HG03354 (cell line): Measurements from ENCODE around the gene ITPR2.
"Not testable (repeated sequence)": the region's sequence is repeated elsewhere in the genome, so short reads cannot be mapped to it uniquely, and the experiment has no call there.

Source experiments
- ATAC-seq: cut with Tn5 transposase; IDR thresholded peaks from one replicate; pipeline ENCODE4 v1.9.1; 2021; ENCODE audit warnings: mild to moderate bottlenecking; ENCODE audit not compliant: unreplicated experiment, poor library complexity, severe bottlenecking

ITPR2 gene

GRCh38 chr12:26345471-26346003 is 487.5 kb downstream of the ITPR2 start:
- no peak for ATAC-seq

DNA sequence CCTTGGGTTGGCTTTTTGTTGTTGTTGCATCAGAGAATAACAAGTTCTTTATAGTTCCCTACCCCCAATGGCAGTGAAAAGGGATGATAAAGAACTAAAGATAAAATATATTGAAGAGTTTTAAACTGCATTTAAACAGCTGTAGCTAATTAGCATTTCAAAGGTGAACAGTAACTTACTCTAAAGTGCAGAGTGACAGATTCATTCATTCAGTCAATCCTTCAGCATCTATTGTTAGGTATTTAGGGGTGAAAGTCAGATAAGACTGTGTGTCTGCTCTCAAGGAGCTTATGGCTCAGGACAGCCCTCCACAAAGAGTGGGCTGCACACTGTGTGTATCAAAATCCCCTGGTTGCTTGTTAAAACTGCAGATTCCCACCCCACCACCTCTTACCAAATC is 491.5 kb downstream of the ITPR2 start:
- no peak for ATAC-seq

DNA sequence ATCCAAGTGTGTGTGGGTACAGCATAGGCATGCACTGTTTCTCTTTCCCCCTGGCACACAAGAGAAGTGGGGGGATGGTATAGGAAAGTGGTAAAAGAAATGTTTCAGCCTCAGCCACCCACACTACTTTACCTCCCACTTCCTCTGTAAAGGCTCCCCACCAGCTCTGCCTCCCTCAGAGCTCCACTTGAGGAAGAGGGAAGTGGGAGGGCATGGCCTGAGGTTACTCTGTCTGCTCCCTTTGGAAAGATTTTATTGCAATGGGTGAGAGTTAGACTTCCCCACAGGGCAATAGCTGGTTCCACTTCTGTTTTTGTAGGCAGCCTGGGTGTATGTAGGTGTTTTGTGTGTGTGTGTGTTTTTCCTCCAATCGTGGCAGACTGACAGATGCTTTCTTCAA is 492.3 kb downstream of the ITPR2 start:
- ATAC-seq = peak; percentile 65

DNA sequence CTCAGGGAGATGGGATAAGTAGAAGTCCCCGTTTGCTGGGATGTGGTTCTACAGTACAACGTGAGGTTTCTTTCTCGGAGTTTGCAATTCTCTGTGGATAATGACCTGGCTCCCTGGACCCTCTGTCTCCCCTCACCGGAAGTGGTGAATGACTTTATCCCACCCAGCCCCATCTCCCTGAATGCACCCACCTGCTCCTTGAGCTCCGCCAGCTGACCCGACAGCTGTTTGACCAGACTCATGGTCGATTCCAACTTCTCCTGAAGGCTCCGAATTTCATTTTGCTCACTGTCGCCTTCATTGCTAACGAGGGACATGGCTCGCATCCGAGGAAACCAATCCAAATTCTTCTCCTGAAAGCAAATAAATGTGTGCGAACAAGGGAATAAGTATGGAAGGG is 493.0 kb downstream of the ITPR2 start:
- ATAC-seq = no peak

GRCh38 chr12:26338586-26339572 is 494.1 kb downstream of the ITPR2 start:
- no peak for ATAC-seq

DNA sequence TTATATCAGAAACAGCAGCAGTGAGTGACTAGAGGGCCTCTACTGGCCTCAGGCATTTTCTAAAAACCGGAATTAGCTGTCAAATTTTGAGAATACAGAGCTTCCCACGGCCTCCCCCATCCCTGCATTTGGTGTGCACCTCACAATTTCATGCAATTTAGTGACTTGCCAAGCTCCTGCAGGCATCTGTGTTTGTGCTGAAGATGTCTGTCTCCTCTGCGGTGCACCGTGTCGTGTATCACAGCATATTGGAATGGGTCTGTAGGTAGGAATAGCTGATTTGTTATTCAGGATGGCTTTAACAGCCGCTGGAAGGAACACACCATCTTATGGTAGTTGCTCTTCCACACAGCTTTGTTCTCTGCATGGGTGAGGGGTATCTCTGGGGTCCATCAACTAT is 497.3 kb downstream of the ITPR2 start:
- no peak for ATAC-seq

DNA sequence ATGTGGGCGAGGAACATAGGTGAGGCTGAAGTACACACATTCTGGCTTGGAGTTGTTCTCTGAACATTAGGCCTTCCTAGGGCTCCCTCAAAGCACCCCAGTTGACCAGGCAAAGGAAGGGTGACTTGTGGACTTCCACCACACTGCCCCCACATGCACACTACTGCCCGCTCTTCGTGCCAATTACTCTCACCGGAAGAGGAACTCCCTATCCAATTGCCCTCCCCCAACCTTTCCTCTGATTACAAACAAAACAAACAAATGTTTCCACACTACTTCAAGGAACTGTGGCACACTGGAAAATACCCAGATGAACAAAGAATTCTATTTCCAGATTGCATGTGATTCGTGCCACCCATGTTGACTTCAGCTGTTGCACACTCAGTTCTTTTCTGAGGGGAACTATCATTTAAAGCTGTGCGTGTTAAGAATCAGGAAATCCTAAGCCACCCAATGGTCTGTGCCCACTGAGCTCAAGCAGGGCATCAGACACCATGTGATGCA is 498.3 kb downstream of the ITPR2 start:
- no peak for ATAC-seq

GRCh38 chr12:26331960-26332359 is 501.0 kb downstream of the ITPR2 start:
- no peak for ATAC-seq

- no peak for ATAC-seq
These were observed 501.9 kb downstream of the ITPR2 start for GRCh38 chr12:26331136-26331535.

DNA sequence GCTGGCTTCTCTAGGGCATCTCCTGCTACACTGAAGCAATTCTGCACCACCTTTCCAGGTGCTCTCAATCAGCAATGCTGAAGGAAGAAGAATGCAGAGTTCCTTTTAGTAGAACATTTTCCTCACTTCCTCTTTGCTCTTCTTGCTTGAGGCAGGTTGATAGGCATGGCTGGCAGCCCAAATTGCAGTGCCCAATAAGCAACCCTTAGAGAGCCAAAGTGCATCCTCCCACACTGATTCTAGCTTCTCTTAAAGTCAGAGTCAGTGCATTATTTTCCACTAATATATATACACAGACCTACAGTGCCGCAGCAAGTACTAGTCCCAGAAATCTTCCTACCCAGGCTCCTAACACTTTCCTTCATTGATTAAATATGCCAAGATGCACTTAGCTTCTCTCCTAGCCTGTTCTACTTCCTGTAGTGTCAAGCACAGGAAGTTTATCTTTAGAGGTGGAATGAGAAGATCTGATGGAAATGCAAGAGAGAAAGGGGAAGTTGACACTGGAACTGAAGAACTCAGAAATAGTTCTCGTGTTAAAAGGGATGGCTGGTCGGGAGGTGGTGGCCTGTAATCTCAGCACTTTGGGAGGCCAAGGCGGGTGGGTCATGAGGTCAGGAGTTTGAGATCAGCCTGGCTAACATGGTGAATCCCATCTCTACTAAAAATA is 504.9 kb downstream of the ITPR2 start:
- peak; percentile 59 for ATAC-seq

DNA sequence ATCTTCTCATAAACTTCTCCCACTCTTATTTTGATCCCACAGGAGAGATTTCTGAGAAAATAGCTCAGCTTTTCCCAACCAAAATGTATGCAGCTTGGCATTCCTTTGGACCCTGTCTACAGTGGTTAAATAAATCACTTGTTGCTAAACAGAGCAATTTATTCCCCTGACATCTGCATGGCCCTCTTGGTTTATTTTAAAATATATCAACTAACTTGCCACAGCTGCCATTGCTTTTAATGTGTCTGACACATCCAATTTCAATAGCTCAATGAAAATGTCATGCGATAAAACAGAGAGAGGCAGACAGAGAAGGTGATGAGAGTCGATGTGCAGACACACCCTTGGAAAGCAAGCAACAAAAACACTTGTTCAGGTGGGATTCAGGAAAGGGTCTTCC is 509.3 kb downstream of the ITPR2 start:
- ATAC-seq = no peak

- ATAC-seq = no peak
These were observed 513.5 kb downstream of the ITPR2 start for GRCh38 chr12:26319511-26319910.

DNA sequence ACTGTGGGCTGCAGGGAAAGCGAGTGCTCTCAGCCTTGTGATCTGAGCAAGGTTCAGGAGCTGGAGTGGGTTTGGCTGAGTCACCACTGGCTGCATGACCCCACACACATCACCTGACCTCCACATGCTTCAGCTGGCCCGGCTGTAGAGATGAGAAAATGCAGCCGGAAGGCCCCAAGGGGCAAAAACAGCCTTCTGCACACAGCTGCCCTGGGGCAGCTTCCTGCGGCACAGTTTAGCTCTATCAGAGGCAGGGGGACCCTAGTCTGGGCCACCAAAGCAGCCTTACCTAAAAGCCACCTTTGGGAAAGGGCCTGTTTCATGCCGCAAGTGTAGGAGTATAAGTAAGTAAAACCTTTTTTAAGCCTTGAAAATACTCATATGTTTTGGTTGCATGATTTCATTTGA is 514.3 kb downstream of the ITPR2 start:
- peak; percentile 93 for ATAC-seq

DNA sequence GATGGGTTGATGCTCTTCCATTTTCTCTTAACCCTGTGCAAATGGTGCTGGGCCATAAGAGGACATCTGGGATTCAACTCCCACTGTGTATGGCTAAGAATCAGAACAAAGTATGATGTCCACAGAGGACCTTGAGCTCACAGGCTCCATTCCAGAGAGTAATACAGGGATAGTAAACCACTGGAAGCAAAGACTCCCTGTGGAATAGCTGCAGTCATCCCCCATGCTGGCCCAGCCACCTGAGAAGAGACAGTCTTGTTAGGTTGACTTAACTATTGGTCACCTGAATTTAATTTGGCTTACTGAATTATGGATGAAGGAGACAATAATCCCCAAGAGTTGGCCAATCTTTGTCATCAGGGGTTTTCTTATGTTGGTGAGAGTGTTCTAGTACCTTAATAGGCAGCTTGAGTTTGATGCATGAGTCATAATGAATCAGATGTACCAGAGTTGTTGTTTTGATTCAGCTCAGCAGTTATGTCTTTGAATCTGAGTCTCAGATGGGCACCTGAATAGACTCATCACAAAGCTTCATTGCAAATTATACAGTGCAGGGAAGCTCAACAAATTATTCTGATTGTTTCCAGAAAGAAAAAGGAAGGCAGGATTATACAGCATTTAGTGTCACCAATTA is 514.9 kb downstream of the ITPR2 start:
- peak; percentile 70 for ATAC-seq

- not testable (repeated sequence) for ATAC-seq
These were observed 518.9 kb downstream of the ITPR2 start for GRCh38 chr12:26314103-26314502.

GRCh38 chr12:26310489-26310888 is 522.5 kb downstream of the ITPR2 start:
- ATAC-seq = not testable (repeated sequence)

GRCh38 chr12:26309634-26310033 is 523.4 kb downstream of the ITPR2 start:
- ATAC-seq = no peak

- ATAC-seq = no peak
These were observed 528.7 kb downstream of the ITPR2 start for GRCh38 chr12:26304273-26304672.

- no peak for ATAC-seq
These were observed 529.6 kb downstream of the ITPR2 start for GRCh38 chr12:26303418-26303817.

DNA sequence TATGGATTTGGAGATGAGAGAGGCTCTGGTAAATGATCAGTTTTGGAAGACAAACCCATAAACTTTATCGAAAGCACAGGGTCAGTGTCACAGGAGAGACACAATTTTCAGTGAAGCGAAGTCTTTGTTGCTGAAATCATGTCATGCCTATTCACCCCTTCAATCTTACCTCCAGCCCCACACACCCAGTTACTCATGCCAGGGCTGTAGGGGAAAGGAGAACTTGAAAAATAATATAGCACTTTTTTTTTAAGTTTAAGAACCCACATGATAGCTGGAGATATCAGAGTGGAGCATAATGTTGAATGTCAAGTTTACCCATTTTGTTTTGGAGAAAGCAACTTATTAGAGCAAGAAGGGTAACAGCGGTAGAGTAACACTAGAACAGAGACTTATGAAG is 530.2 kb downstream of the ITPR2 start:
- no peak for ATAC-seq
